ENCODE measurements around the gene DGKB. TPM values are rescaled to one million over a fixed set of nuclear protein-coding genes. Genes with fewer than 3 reads are reported as not detected.

DGKB gene
- polyA plus RNA-seq, 2 of the 4 experiments (the other 2 are of a cell fraction): 0.01 TPM; not detected in 1

DNA sequence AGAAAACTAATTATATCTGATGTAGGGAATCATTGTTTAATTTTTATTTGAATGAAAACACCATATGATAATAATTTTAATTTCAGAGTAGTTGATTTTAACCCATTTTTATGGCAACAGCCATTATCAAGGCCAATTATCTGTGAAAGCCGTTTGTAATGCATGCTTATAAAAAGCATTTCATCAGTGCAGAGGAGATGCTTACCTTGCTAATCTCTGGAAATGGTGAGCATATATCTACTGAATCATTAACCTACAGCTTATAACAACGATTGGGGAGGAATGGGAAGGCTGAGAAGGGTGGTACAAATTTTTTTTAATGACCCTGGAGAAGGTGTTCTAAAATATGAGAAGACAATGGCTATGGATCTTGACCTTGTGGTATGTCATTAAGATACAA, 235.6 kb downstream of the DGKB start:
- TF ChIP-seq SREBF2 (IDR thresholded peaks at IDR 0.05) (no peak), EP300 (IDR thresholded peaks at IDR 0.05) (no peak), ZSCAN20 (CRISPR knock-in tag; IDR thresholded peaks at IDR 0.05) (no peak), NPAS2 (CRISPR knock-in tag; IDR thresholded peaks at IDR 0.05; ENCODE audit: borderline replicate concordance) (no peak), NR3C1 (IDR thresholded peaks at IDR 0.05) (no peak), HOXB13 (CRISPR knock-in tag; IDR thresholded peaks at IDR 0.05; ENCODE audit: low read depth) (no peak), FOSB (CRISPR knock-in tag; IDR thresholded peaks at IDR 0.05) (no peak), MYC (IDR thresholded peaks at IDR 0.05; ENCODE audit: borderline replicate concordance, low read length) (no peak), RCOR1 (IDR thresholded peaks at IDR 0.05; ENCODE audit: low read depth, low read length) (no peak), HDAC2 (IDR thresholded peaks at IDR 0.05) (no peak), RARB (CRISPR knock-in tag; IDR thresholded peaks at IDR 0.05) (no peak)
- TF ChIP-seq, protein P1, sequence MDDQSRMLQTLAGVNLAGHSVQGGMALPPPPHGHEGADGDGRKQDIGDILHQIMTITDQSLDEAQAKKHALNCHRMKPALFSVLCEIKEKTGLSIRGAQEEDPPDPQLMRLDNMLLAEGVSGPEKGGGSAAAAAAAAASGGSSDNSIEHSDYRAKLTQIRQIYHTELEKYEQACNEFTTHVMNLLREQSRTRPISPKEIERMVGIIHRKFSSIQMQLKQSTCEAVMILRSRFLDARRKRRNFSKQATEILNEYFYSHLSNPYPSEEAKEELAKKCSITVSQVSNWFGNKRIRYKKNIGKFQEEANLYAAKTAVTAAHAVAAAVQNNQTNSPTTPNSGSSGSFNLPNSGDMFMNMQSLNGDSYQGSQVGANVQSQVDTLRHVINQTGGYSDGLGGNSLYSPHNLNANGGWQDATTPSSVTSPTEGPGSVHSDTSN (IDR thresholded peaks at IDR 0.05): no peak
- TF ChIP-seq, protein P2, sequence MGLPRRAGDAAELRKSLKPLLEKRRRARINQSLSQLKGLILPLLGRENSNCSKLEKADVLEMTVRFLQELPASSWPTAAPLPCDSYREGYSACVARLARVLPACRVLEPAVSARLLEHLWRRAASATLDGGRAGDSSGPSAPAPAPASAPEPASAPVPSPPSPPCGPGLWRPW (IDR thresholded peaks at IDR 0.05): no peak
- TF ChIP-seq, protein P3, sequence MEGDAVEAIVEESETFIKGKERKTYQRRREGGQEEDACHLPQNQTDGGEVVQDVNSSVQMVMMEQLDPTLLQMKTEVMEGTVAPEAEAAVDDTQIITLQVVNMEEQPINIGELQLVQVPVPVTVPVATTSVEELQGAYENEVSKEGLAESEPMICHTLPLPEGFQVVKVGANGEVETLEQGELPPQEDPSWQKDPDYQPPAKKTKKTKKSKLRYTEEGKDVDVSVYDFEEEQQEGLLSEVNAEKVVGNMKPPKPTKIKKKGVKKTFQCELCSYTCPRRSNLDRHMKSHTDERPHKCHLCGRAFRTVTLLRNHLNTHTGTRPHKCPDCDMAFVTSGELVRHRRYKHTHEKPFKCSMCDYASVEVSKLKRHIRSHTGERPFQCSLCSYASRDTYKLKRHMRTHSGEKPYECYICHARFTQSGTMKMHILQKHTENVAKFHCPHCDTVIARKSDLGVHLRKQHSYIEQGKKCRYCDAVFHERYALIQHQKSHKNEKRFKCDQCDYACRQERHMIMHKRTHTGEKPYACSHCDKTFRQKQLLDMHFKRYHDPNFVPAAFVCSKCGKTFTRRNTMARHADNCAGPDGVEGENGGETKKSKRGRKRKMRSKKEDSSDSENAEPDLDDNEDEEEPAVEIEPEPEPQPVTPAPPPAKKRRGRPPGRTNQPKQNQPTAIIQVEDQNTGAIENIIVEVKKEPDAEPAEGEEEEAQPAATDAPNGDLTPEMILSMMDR (IDR thresholded peaks at IDR 0.05): no peak
- TF ChIP-seq, protein P4, sequence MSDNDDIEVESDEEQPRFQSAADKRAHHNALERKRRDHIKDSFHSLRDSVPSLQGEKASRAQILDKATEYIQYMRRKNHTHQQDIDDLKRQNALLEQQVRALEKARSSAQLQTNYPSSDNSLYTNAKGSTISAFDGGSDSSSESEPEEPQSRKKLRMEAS (IDR thresholded peaks at IDR 0.05): no peak
- no peak overlapping the region for H3K27ac ChIP-seq
- H3K4me1 ChIP-seq: no peaks in the 10 kb centered on the region
- CTCF ChIA-PET: no interaction called here
- no peaks in the 10 kb centered on the region for H3K9me3 ChIP-seq
- ATAC-seq (no peak), DNase-seq (ENCODE audit: low read depth in 1 of 2, low spot score in 1 of 2) (no peak), FAIRE-seq (no peak)
- H3K4me2 ChIP-seq: no peak overlapping the region
- no peak overlapping the region for H3K4me3 ChIP-seq
- WGBS (ENCODE audit: missing lambda C conversion rate): 3% methylated on average over 2 of the region's 2 CpGs
- POLR2A ChIA-PET: no interaction called here

DNA sequence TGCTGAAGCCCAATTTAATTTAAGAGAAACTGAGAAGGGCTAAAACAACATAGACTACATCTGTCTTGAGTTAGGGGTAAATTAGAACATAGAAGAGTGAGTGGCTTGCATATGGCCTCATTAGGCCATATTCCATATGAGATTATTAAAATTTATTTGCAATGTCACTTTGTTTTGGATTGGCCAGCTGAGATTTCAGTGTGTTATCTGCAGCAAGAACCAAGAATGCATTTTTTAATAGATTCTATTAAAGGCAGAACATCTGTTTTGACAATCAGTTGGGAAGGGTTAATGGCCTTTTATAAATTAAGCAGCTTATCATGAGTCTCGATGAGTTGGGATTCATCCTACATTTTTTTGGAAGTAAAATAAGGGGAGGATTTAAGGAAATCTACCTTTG, 236.2 kb downstream of the DGKB start:
- no peak for ATAC-seq
- 17% methylated on average over 1 of the region's 1 CpG for WGBS (ENCODE audit: missing lambda C conversion rate)
- ChIA-PET CTCF (no interaction called here), POLR2A (no interaction called here)
- no peak overlapping the region for H3K27ac ChIP-seq
- FAIRE-seq: no peak
- TF ChIP-seq NFE2L2 (conservative IDR thresholded peaks at IDR 0.05; ENCODE audit: low read length) (no peak), FOXS1 (CRISPR knock-in tag; IDR thresholded peaks at IDR 0.05) (no peak), HOXA7 (CRISPR knock-in tag; IDR thresholded peaks at IDR 0.05) (no peak)
- TF ChIP-seq, protein P5, sequence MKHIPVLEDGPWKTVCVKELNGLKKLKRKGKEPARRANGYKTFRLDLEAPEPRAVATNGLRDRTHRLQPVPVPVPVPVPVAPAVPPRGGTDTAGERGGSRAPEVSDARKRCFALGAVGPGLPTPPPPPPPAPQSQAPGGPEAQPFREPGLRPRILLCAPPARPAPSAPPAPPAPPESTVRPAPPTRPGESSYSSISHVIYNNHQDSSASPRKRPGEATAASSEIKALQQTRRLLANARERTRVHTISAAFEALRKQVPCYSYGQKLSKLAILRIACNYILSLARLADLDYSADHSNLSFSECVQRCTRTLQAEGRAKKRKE (CRISPR knock-in tag; IDR thresholded peaks at IDR 0.05; ENCODE audit: low read depth): no peak
- no peaks in the 10 kb centered on the region for H3K9me3 ChIP-seq
- H3K4me1 ChIP-seq: no peaks in the 10 kb centered on the region
- no peak overlapping the region for H3K4me3 ChIP-seq
- DNase-seq (ENCODE audit: low read depth in 1 of 2, low spot score in 1 of 2): no peak
- H3K4me2 ChIP-seq: no peak overlapping the region

DNA sequence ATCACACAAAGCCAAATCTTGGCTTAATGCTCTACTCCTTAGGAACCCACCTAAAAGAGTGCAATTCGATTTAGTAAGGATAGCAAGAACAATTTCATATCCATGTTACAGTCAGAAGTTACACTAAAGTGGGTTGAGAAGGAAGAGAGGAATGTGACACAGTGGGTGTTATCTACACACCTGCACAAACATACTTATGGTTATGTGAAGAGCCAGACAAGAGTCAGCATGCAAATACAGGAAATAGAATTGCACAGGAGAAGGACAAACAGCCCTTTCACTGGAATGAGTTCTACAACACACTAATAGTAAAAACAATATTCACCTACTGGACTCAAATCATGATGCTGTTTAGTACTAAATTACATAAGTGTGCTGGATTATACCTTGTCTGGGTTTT, 262.8 kb downstream of the DGKB start:
- DNase-seq (ENCODE audit: low read depth in 1 of 2, low spot score in 1 of 2) (no peak), FAIRE-seq (peak; percentile 7), ATAC-seq (no peak)
- WGBS (ENCODE audit: missing lambda C conversion rate): 3% methylated on average over 1 of the region's 1 CpG
- Histone ChIP-seq H3K27ac (no peak overlapping the region), H3K4me2 (no peak overlapping the region), H3K9me3 (no peaks in the 10 kb centered on the region), H3K4me3 (no peak overlapping the region), H3K4me1 (no peaks in the 10 kb centered on the region)
- TF ChIP-seq KDM1A (IDR thresholded peaks at IDR 0.05; ENCODE audit: low read depth) (no peak), HOXB5 (CRISPR knock-in tag; IDR thresholded peaks at IDR 0.05) (no peak), GATA3 (IDR thresholded peaks at IDR 0.05; ENCODE audit: borderline replicate concordance) (no peak), ZNF302 (CRISPR knock-in tag; IDR thresholded peaks at IDR 0.05) (no peak), FOSL2 (IDR thresholded peaks at IDR 0.05) (no peak), FOSL2 (CRISPR knock-in tag; IDR thresholded peaks at IDR 0.05) (no peak), RNF2 (IDR thresholded peaks at IDR 0.05; ENCODE audit: borderline replicate concordance, low read depth) (no peak), EP300 (IDR thresholded peaks at IDR 0.05) (no peak), SMC3 (IDR thresholded peaks at IDR 0.05) (no peak)
- TF ChIP-seq, protein P2 (IDR thresholded peaks at IDR 0.05): no peak
- CTCF ChIA-PET: no interaction called here
- POLR2A ChIA-PET: no interaction called here

Data from A549 (cell line).